ENCODE results near the gene ADAP1.
"Not testable (repeated sequence)": the region's sequence is repeated elsewhere in the genome, so short reads cannot be mapped to it uniquely, and the experiment has no call there.

Gene ADAP1

GRCh38 chr7:935874-936385 is 18.6 kb downstream of the ADAP1 start:
- no peak for DNase-seq

- no peak for DNase-seq
These were observed 19.2 kb downstream of the ADAP1 start for GRCh38 chr7:935164-935873.

GRCh38 chr7:934469-935163 is 19.9 kb downstream of the ADAP1 start:
- no peak for DNase-seq

- DNase-seq = no peak
These were observed 21.9 kb downstream of the ADAP1 start for GRCh38 chr7:932651-932975.

- DNase-seq = no peak
These were observed 22.4 kb downstream of the ADAP1 start for GRCh38 chr7:931871-932650.

- no peak for DNase-seq
These were observed 23.3 kb downstream of the ADAP1 start for GRCh38 chr7:930975-931758.

GRCh38 chr7:929311-929711 is 25.2 kb downstream of the ADAP1 start:
- DNase-seq = no peak

- DNase-seq = no peak
These were observed 27.3 kb downstream of the ADAP1 start for GRCh38 chr7:927031-927671.

GRCh38 chr7:926061-927030 is 28.1 kb downstream of the ADAP1 start:
- no peak for DNase-seq

- no peak for DNase-seq
These were observed 28.9 kb downstream of the ADAP1 start for GRCh38 chr7:925601-926000.

- no peak for DNase-seq
These were observed 29.8 kb downstream of the ADAP1 start for GRCh38 chr7:924541-925231.

- not testable (repeated sequence) for DNase-seq
These were observed 30.4 kb downstream of the ADAP1 start for GRCh38 chr7:924042-924441.

GRCh38 chr7:923108-924041 is 31.1 kb downstream of the ADAP1 start:
- peak; percentile 19 for DNase-seq

- no peak for DNase-seq
These were observed 32.0 kb downstream of the ADAP1 start for GRCh38 chr7:922334-923107.

- DNase-seq = no peak
These were observed 32.7 kb downstream of the ADAP1 start for GRCh38 chr7:921581-922333.

GRCh38 chr7:921071-921461 is 33.4 kb downstream of the ADAP1 start:
- no peak for DNase-seq

GRCh38 chr7:920351-921070 is 34.0 kb downstream of the ADAP1 start:
- no peak for DNase-seq
